Fibroblast of villous mesenchyme (primary cell): ENCODE measurements around the gene ZNF85. TPM values are rescaled to one million over a fixed set of nuclear protein-coding genes. Genes with fewer than 3 reads are reported as not detected.
"Not testable (repeated sequence)": the region's sequence is repeated elsewhere in the genome, so short reads cannot be mapped to it uniquely, and the experiment has no call there.

Source experiments
- DNase-seq: peaks from one replicate; pipeline ENCODE4 v3.0.0-alpha.2; 2010; ENCODE audit warnings: low read depth
- H3K4me3 ChIP-seq: 2 replicates; pipeline ENCODE4 v1.5.1; 2011; ENCODE audit warnings: low read depth, mild to moderate bottlenecking, low read length
- total RNA-seq: library from RNA; depleted of rRNA; stranded (reverse); fragments of >200 nt; gene quantifications from 2 replicates; pipeline ENCODE4 v1.2.3, GENCODE V29; 2012
- TF ChIP-seq, protein P1 (sequence below): IDR thresholded peaks from 2 replicates; pipeline ENCODE4 v1.5.1; 2012; ENCODE audit warnings: low read depth, mild to moderate bottlenecking, low read length; ENCODE audit not compliant: insufficient read depth

ZNF85 gene
- total RNA-seq: 5.5 and 7.8 TPM in 2 replicates

GRCh38 chr19:20923077-20923871, at the start of gene ZNF85:
ZNF85 (plus strand) TSS chr19:20923251; CDS start chr19:20923401, 150 bp downstream.
- TF ChIP-seq, protein P1, sequence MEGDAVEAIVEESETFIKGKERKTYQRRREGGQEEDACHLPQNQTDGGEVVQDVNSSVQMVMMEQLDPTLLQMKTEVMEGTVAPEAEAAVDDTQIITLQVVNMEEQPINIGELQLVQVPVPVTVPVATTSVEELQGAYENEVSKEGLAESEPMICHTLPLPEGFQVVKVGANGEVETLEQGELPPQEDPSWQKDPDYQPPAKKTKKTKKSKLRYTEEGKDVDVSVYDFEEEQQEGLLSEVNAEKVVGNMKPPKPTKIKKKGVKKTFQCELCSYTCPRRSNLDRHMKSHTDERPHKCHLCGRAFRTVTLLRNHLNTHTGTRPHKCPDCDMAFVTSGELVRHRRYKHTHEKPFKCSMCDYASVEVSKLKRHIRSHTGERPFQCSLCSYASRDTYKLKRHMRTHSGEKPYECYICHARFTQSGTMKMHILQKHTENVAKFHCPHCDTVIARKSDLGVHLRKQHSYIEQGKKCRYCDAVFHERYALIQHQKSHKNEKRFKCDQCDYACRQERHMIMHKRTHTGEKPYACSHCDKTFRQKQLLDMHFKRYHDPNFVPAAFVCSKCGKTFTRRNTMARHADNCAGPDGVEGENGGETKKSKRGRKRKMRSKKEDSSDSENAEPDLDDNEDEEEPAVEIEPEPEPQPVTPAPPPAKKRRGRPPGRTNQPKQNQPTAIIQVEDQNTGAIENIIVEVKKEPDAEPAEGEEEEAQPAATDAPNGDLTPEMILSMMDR: no peak
- H3K4me3 ChIP-seq: peak within 1 kb of the TSS; percentile 76

GRCh38 chr19:20879501-20879900, 43.5 kb upstream of the ZNF85 start:
- TF ChIP-seq, protein P1: no peak
- no peak overlapping the region for H3K4me3 ChIP-seq
- no peak for DNase-seq

More at GRCh38 chr19:20923077-20923871, at the start of gene ZNF85:
- DNase-seq: peak; percentile 87

DNA sequence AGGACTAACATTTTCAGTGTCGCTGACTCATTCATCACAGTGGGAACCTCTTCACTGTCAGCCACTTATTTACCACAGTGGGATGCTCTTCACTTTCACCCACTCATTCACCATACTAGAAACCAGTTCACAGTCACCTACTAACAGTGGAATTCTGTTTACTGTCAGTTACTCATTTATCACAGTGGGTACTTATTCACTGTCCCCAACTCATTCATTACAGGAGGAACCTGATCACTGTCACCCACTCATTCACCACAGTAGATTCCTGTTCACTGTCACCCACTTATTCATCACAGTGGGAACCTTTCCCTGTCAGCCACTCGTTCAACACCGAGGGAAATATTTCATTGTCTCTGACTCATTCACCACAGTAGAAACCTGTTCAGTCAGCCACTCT, 10.1 kb upstream of the ZNF85 start:
- TF ChIP-seq, protein P1: no peak
- H3K4me3 ChIP-seq: no peak overlapping the region
- DNase-seq: no peak

DNA sequence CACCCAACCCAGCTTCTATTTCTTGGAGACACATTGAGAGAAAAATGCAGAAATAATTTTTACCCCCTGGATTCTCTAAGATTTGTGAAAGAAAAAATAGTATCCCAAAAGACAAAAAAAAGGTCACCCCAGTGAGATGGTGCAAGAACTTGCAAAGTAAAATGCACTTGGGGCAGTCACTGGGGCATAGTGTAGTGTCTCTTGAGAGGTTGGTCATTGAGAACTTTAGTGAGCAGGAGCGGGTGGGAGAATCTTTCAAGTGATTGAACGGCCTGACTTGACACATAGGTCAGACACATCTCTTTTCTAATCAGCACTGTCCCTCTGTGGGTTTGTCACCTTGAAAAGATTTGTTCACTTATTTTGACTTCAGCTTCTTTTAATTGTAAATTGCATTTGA, 2.4 kb downstream of the ZNF85 start:
- TF ChIP-seq, protein P1: no peak
- DNase-seq: no peak
- H3K4me3 ChIP-seq: no peak overlapping the region

- H3K4me3 ChIP-seq: no peak overlapping the region
- TF ChIP-seq, protein P1: no peak
- peak; percentile 1 for DNase-seq
Observed at GRCh38 chr19:20926796-20927195, 3.7 kb downstream of the ZNF85 start.

- H3K4me3 ChIP-seq: no peak overlapping the region
- peak; percentile 41 for DNase-seq
- TF ChIP-seq, protein P1: no peak
Observed at GRCh38 chr19:20928371-20928770, 5.3 kb downstream of the ZNF85 start.

DNA sequence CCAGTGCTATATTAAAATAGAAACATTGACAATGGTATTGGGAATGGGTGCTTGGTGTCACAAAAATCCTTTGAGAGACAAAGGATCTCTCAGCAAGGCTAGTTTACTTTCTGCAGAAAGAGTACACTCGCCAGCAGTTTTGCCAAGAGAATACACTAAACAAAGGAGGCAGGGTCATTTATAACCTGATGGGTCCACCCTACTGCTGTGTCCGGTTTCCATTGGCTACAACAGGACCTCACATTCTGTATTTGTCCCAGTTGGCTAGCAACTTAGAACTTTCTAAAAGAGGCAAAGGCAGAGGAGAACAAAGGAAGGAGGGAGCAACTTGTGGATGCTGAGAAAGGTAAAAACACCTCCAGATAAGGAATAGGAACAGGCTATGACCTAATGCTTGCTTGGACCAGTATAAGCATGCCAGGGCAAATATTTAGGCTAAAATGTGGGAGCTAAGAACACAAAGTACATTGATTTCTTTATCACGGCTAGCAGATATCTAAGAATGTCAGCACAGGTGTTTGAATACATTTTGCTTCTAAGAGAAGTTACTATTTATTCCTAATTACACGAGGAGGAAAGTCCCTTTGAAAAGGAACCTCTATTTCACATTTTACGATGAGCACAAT, 13.4 kb downstream of the ZNF85 start:
- not testable (repeated sequence) for H3K4me3 ChIP-seq, DNase-seq

DNA sequence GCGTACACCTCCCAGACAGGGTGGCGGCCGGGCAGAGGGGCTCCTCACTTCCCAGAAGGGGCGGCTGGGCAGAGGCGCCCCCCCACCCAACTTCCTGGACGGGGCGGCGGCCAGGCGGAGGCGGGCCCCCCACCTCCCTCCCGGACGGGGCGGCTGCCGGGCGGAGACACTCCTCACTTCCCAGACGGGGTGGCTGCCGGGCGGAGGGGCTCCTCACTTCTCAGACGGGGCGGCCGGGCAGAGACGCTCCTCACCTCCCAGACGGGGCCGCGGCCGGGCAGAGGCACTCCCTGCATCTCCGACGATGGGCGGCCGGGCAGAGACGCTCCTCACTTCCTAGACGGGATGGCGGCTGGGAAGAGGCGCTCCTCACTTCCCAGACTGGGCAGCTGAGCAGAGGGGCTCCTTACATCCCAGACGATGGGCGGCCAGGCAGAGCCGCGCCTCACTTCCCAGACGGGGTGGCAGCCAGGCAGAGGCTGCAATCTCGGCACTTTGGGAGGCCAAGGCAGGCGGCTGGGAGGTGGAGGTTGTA, 29.6 kb downstream of the ZNF85 start:
- DNase-seq, H3K4me3 ChIP-seq: not testable (repeated sequence)
